ENCODE measurements around the gene SETD1B.
"Not testable (repeated sequence)": the region's sequence is repeated elsewhere in the genome, so short reads cannot be mapped to it uniquely, and the experiment has no call there.

The SETD1B gene

DNA sequence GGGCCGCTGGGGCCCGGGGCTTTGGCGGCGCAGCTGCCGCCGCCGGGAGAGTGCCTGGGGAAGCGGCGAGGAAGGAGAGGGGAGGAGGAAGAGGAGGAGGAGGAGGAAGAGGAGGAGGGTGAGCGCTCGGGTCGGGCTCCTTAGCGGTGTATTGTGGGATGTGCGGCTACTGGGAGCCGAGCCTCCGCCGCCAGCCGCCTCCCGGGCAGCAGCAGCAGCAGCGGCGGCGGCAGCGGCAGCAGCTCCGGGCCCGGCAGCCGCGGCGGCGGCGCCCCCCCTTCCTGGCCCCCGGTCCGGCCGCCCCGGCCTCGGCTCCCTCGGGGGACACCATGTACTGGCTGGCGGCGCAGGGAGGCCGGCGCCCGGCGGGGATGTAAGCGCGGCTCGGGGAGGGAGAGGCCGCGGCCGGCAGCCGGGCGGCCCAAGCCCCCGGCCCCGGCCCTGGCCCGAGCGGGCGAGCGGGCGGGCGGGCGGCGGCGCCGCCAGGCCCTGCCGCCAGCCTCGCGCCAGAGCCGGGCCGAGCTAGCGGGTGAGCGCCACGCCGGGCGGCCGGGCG is at the start of gene SETD1B:
SETD1B (plus strand) TSS at position 149 of the 556 bp plus-strand sequence. CDS start 729 bp downstream, outside the sequence.
- Histone ChIP-seq H3K79me2 (ENCODE audit: control insufficient read depth, low read length) (peaks cover 77% of the 10 kb centered on the region), H3K4me2 (ENCODE audit: low read length) (peak within 1 kb of the TSS; percentile 99), H4K20me1 (ENCODE audit: control insufficient read depth, insufficient read depth, low read depth, low read length) (peaks cover 13% of the 10 kb centered on the region), H3K36me3 (ENCODE audit: control insufficient read depth, low read length) (peaks cover 68% of the 10 kb centered on the region), H3K27me3 (ENCODE audit: control insufficient read depth, low read length) (no peaks in the 10 kb centered on the region; the same call in 1 of the 2 replicates), H3K27ac (ENCODE audit: low read depth, low read length) (peak within 1 kb of the TSS; percentile 99), H3K9me2 (replicated peaks; ENCODE audit: control insufficient read depth, low read length) (no peaks in the 10 kb centered on the region), H3K4me3 (ENCODE audit: low read length) (peak within 1 kb of the TSS; percentile 90), H3F3A (ENCODE audit: control insufficient read depth, insufficient read depth) (peaks cover 27% of the 10 kb centered on the region), H3K9me3 (ENCODE audit: control insufficient read depth, insufficient read depth, low read length) (no peaks in the 10 kb centered on the region), H3K4me1 (ENCODE audit: control insufficient read depth, low read length) (peaks cover 52% of the 10 kb centered on the region)
- no peak for TF ChIP-seq EZH2phosphoT487 (IDR thresholded peaks at IDR 0.05; ENCODE audit: borderline replicate concordance, low read length)

DNA sequence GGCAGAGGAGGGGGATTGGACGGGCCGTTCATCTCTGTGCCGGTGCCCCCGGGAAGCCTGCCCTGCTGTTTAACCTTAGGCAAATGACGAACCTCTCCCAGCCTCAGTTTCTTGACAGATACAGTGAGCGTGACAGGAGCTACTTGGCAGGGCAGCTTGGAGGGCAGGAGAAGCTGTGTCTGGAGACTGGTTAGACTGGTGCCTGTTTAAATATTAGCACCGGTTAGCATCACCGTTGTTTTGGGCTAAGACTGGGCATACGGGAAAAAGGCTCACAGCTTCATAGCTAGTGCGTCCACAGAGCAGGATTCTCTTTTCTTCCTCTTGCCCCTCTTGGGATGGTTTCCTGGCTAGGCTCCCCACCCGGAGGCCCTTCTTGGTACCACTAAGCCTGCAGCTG is 49.0 kb upstream of the SETD1B start:
- no peaks in the 10 kb centered on the region for H3K79me2 ChIP-seq (ENCODE audit: control insufficient read depth, low read length)
- no peak overlapping the region for H3K4me2 ChIP-seq (ENCODE audit: low read length)
- H3K4me1 ChIP-seq (ENCODE audit: control insufficient read depth, low read length): no peaks in the 10 kb centered on the region
- no peak overlapping the region for H3K4me3 ChIP-seq (ENCODE audit: low read length)
- H3K9me3 ChIP-seq (ENCODE audit: control insufficient read depth, insufficient read depth, low read length): no peaks in the 10 kb centered on the region
- no peaks in the 10 kb centered on the region for H3F3A ChIP-seq (ENCODE audit: control insufficient read depth, insufficient read depth)
- no peaks in the 10 kb centered on the region for H3K27me3 ChIP-seq (ENCODE audit: control insufficient read depth, low read length)
- no peaks in the 10 kb centered on the region for H3K36me3 ChIP-seq (ENCODE audit: control insufficient read depth, low read length)
- H4K20me1 ChIP-seq (ENCODE audit: control insufficient read depth, insufficient read depth, low read depth, low read length): no peaks in the 10 kb centered on the region
- H3K9me2 ChIP-seq (replicated peaks; ENCODE audit: control insufficient read depth, low read length): no peaks in the 10 kb centered on the region
- TF ChIP-seq EZH2phosphoT487 (IDR thresholded peaks at IDR 0.05; ENCODE audit: borderline replicate concordance, low read length): no peak
- TF ChIP-seq, protein P1, sequence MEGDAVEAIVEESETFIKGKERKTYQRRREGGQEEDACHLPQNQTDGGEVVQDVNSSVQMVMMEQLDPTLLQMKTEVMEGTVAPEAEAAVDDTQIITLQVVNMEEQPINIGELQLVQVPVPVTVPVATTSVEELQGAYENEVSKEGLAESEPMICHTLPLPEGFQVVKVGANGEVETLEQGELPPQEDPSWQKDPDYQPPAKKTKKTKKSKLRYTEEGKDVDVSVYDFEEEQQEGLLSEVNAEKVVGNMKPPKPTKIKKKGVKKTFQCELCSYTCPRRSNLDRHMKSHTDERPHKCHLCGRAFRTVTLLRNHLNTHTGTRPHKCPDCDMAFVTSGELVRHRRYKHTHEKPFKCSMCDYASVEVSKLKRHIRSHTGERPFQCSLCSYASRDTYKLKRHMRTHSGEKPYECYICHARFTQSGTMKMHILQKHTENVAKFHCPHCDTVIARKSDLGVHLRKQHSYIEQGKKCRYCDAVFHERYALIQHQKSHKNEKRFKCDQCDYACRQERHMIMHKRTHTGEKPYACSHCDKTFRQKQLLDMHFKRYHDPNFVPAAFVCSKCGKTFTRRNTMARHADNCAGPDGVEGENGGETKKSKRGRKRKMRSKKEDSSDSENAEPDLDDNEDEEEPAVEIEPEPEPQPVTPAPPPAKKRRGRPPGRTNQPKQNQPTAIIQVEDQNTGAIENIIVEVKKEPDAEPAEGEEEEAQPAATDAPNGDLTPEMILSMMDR (IDR thresholded peaks at IDR 0.05; ENCODE audit: low read depth, low read length, poor library complexity, severe bottlenecking): no peak
- H3K27ac ChIP-seq (ENCODE audit: low read depth, low read length): no peak overlapping the region

DNA sequence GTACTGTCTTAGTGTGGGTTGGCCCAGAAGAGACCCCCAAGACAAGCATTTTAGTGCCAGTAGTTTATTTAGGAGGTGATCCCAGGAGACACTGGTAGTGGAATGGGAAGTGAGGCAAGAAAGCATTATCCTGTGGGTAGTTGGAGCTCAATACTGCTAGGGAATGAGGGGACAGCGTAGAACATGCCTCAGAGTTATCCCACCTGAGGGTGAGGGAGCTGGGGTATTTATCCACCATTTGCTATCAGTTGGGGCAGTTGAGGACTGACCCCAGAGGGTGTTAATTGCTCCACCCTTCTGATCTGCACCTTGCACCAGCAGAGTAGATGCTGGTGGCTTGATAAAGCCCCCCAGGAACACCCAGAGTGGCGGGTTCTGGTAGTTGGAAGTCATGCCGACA is 48.2 kb upstream of the SETD1B start:
- Histone ChIP-seq H3K4me3 (ENCODE audit: low read length) (no peak overlapping the region), H3K36me3 (ENCODE audit: control insufficient read depth, low read length) (no peaks in the 10 kb centered on the region), H3K9me2 (replicated peaks; ENCODE audit: control insufficient read depth, low read length) (no peaks in the 10 kb centered on the region), H3F3A (ENCODE audit: control insufficient read depth, insufficient read depth) (no peaks in the 10 kb centered on the region), H3K4me2 (ENCODE audit: low read length) (no peak overlapping the region), H3K27ac (ENCODE audit: low read depth, low read length) (no peak overlapping the region), H3K4me1 (ENCODE audit: control insufficient read depth, low read length) (no peaks in the 10 kb centered on the region), H3K27me3 (ENCODE audit: control insufficient read depth, low read length) (no peaks in the 10 kb centered on the region), H4K20me1 (ENCODE audit: control insufficient read depth, insufficient read depth, low read depth, low read length) (no peaks in the 10 kb centered on the region), H3K79me2 (ENCODE audit: control insufficient read depth, low read length) (no peaks in the 10 kb centered on the region), H3K9me3 (ENCODE audit: control insufficient read depth, insufficient read depth, low read length) (no peaks in the 10 kb centered on the region)
- no peak for TF ChIP-seq EZH2phosphoT487 (IDR thresholded peaks at IDR 0.05; ENCODE audit: borderline replicate concordance, low read length)
- TF ChIP-seq, protein P1 (IDR thresholded peaks at IDR 0.05; ENCODE audit: low read depth, low read length, poor library complexity, severe bottlenecking): no peak

DNA sequence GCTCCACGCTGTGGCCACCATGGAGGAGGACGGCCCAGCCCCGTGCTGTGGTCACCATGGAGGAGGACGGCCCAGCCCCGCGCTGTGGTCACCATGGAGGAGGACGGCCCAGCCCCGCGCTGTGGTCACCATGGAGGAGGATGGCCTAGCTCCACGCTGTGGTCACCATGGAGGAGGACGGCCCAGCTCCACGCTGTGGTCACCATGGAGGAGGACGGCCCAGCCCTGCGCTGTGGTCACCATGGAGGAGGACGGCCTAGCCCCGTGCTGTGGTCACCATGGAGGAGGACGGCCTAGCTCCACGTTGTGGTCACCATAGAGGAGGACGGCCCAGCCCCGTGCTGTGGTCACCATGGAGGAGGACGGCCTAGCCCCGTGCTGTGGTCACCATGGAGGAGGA is 45.3 kb upstream of the SETD1B start:
- H3K36me3 ChIP-seq (ENCODE audit: control insufficient read depth, low read length); H3K79me2 ChIP-seq (ENCODE audit: control insufficient read depth, low read length); H3K4me2 ChIP-seq (ENCODE audit: low read length); H3K9me3 ChIP-seq (ENCODE audit: control insufficient read depth, insufficient read depth, low read length); H3K27me3 ChIP-seq (ENCODE audit: control insufficient read depth, low read length); H4K20me1 ChIP-seq (ENCODE audit: control insufficient read depth, insufficient read depth, low read depth, low read length); H3K4me1 ChIP-seq (ENCODE audit: control insufficient read depth, low read length); H3K27ac ChIP-seq (ENCODE audit: low read depth, low read length); H3K9me2 ChIP-seq (replicated peaks; ENCODE audit: control insufficient read depth, low read length); H3K4me3 ChIP-seq (ENCODE audit: low read length); H3F3A ChIP-seq (ENCODE audit: control insufficient read depth, insufficient read depth): not testable (repeated sequence)

All from DOHH2 (cell line).